ACHN (cell line): ENCODE data around the gene TSEN15.

Experiments
- DNase-seq: peaks from one replicate; pipeline ENCODE4 v3.0.0-alpha.2; 2015
- in situ Hi-C: cut with HindIII; loops from 2 replicates; pipeline ENCODE4 v1.10.0; 2017; ENCODE audit warnings: low sequenced_read_pairs, low pct_ligation_motif_present, low pct_unique_long_range_greater_than_20kb

TSEN15 gene

DNA sequence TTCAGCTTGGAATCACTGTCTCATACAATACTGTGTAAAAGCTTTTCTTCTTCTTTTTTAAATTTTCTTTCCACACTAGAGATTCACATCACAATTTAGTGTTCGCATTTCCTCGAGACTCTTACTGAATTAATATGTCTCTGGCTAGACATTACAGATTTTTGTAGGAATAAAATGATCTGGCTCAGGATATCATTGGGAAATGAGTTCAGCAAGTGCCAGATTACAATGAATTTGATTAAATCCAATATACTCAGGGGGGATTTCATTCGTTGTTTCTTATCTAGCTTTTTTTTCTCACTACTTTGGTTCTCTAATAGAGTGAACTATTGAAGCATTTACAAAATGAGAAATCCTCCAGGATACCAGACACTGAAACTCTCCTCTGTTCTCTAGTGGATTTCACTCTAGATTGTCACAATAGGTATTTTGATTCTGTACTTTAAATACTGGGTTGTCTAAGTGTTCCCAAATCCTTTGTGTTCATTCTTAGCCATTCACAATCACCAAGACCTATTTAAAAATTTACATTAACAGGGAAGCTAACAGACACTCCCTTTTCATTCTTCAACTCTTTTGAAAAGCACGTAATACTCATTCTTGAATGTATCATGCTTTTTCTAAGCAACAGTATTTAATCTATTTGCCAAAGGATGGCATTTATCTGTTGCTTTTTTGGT, 2.8 kb upstream of the TSEN15 start:
- DNase-seq: no peak
- in situ Hi-C loops: no loop called here

DNA sequence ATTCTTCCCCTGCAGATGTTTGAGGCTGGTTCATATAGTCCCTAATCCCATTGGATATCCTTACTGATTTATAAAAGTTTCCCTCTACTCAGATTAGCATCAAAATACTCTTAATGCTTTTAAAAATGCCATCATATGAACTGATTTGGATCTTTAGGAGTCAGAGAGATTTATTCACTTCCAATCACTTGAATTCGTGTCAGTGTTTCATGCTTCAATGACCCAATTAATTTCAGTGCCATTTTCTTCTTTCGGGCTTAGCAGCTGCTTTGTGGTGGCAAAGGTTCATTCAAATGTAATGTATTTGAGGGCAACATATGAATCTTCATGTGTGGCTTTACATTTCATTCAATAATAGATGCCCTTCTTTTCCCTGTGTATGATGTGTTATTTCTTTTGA, 2.2 kb upstream of the TSEN15 start:
- in situ Hi-C loops: no loop called here
- no peak for DNase-seq

DNA sequence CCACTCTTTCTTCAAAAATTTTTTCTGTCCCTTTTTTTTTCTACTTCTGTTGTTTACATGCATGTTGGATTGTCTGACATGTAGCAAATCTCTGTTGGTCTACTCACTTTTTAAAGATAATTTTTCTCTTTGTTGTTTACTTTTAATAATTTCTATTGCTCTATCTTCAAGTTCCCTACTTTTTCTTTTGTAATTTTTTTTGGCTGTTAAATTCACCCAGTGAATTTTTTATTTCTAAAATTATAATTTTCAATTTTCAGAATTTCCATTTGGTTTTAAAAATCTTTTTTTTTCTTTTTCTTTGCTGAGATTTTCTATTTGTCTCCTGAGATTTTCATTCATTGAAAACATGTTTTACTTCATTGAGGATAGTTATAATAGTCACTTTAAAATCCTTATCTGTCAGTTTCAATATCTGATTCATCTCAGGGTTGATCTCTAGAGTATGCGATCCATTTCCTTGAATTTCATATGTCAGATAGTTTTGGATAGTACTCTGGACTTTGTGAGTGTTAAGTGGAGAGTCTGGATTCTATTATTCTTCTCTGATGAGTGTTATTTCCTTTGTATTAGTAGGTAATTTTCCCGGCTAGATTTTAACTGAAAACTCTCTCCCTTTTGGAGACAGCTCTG, 1.6 kb upstream of the TSEN15 start:
- DNase-seq: no peak
- in situ Hi-C loops: no loop called here

DNA sequence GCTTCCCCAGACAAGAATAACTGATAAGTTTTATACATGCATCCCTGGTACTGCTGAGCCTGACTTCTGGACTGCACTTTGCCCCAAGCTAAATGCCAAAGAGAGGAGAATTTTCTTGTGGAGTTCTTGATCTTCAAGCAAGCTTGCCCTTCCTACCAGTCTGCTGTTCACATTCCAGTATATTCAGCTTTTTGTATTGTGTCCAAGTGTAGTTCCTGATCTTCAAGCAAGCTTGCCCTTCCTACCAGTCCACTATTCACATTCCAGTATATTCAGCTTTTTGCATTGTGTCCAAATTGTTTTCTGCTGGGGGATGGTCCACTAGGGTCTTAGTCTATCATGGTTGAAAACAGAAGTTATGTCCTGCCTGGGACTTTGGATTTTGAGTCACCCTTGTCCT, 894 bp upstream of the TSEN15 start:
- DNase-seq: peak; percentile 27
- in situ Hi-C loops: no loop called here

DNA sequence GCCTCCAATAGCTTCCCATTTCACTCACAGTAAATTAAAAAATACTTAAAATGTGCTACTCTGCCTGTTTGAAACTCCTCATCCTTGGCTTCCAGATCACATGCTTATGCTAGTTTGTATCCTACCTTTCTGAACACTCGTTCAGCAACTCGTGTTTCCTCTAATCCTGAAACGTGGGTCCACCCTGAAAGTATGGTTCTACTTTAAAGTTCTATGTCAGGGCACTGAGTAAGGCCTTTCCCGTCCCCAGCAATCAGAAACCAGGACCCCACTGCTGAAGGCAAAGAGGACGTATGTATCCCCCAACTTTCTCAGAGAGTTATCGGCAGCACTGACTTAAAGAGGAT, 419 bp upstream of the TSEN15 start:
- in situ Hi-C loops: no loop called here
- no peak for DNase-seq

DNA sequence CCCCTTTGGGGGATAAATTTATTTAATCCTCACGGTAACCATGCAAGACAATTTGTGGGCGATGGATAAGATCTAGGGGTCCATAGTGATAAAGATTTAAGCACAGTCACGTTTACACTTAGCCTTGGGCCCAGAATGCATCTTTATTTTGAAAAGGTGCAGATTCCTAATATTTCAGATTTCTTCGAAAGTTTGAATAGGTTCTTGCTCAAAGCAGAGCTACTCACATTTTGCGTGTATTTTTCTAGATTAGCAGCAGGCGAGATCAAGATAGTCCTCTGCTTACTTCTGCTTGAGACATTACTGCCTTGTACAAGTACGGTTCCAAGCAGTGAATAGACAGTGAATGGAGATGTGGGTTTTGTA, 647 bp downstream of the TSEN15 start:
- DNase-seq: peak; percentile 14
- in situ Hi-C loops: no loop called here

DNA sequence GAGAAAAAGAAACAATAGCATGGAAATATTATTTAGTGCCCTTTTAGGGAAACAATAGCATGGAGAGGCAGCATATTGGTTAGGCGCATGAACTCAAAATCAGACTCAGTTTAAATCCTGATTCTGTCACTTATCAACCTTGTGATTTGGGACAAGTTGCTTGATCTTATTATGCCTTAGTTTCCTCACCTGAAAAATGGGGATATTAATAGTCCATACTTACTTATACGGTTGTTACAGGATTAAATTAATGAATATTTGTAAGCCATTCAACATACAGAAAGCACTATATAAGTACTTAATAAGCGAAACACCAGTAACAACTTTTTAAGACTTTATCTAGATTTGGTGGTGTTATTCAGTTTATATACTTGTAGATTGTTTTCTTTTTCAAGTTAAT, 1.2 kb downstream of the TSEN15 start:
- no peak for DNase-seq
- in situ Hi-C loops: no loop called here

DNA sequence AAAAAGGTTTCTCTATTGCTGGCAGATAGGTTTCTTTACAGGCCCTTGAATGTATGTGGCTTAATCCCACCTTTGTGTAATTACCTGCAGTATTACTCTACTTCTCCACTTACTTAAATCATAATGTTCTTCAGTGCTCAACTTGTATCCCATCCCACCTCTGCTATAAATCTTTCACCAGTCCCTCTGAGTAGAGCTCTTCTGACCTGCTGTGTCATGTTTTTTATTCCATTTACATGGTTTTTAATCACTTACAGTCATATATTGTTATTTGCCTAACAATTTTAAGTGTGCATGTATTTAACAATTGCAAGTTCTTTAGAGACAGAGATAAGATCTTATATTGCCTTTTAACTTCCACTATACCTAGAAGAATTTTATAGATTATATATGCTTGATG, 2.4 kb downstream of the TSEN15 start:
- in situ Hi-C loops: no loop called here
- no peak for DNase-seq

DNA sequence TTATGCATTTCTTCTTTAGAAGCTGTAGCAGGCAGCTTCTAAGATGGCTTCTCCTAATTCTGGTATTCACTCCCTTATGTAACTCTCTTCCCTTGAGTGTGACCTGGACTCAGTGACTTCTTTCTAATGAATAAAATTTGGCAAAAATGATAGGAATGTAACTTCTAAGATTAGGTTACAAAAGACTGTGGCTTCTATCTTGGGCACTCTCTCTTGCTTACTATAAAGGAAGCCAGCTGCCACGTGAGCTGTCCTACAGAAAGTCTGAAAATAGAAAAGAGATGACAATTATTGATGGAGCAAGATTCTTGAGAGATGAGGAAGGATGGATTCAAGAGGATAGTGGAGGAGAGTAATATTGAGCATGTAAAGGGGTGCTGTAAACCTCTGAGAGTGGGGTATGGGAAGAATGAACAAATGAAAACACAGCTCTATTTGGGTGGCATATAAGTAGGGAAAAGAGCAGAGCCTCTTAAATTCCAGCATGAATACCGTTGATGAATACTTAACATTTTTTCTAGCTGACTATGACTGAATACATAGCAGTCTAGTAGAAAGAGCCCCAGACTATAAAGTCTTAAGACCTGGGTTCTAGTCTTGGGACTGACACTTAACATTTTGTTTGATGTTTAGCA, 5.5 kb downstream of the TSEN15 start:
- DNase-seq: peak; percentile 93
- in situ Hi-C loops: no loop called here

DNA sequence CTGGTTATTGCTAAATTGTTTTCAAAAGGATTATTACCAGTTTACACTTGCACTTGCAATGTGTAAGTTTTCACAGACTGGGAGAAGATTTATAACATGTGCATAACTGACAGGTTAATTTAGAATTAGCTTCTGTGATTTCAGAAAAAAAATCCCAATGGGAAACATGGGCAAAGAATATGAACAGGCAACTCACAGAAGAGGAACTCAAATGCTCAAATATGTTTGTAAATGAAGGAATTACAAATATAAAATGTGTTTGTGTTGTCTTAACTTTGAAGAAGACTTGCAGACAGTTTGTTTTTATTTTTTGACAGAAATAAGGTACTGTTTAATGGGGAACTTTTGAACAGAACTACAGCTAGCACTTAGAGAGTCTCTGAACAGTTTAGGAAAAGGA, 8.4 kb downstream of the TSEN15 start:
- no peak for DNase-seq
- in situ Hi-C loops: no loop called here

DNA sequence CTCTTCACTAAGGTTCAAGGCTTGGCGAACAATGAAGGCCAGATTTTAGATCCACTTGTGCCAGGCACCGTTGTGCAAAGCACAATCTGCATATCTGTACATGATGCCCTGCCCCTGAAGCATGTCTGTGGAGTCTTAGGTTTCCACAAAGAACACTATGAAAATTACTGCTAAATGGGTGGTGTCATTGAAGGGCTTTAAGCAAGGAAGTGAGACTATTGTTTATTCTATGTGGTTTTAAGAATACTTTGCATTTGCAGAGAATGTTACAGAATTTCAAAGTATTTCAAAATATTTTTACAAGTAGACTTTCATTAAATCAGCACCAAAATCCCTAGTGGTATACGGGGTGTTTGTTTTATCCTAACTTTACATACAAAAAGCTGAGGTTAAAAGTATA, 8.8 kb downstream of the TSEN15 start:
- in situ Hi-C loops: no loop called here
- DNase-seq: no peak

DNA sequence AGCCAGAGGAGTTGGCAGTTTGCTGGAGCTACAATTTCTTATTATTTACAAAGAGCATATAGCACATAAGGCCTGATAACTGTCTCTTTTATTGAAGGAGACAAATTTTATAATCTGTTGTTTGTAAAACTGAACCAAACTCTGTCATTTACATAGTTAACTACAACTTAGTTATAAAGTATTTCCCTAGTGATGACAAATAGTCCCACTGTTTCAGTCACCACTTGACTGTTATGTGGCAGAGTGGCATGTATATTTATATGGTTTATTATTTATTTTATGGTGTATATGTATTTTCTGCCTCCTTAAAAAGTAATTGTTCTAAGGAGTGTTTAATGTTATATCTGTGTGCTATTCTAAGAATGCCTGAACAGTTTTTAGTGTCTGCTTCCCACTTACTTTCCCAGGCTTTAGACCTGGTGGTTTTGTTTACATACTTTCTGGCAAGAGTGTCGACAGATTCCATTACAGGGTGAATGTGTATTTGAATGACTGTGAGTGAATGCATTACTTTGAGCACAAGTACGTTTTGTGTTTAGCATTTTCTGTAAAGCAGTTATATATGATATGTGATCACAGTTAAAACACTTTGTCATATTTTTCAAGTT, 10.0 kb downstream of the TSEN15 start:
- in situ Hi-C loops: no loop called here

DNA sequence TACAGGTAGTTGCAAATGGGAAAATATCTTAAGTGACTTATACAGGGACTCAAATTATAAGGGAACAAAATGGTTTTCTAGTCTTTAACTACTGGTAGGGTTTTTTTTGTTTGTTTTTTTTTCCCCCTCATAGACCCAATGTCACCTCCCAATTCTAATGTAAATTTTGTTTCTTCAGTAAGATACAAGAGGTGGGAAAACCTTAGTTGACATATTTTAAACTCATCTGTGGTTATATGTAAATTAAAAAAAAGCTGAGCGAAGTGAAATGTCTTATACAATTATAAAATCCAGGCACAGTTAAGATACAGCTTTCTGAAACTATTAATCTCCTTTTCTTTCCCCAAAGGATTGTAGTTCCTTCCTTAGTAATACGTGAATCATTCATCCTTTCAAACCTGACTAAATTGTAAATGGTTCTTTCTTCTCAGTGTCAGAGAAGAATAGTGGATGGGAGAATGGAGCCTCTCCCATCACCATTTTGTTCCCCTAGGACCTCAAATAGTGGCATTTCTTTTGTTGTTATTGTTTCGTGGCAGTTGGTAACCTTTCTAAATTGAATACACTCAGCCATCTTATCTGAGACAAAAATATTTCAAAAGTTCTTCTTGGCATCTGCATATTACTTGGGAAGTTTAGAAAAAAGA, 11.2 kb downstream of the TSEN15 start:
- in situ Hi-C loops: no loop called here
- no peak for DNase-seq

More for the DNA sequence above, 10.0 kb downstream of the TSEN15 start:
- DNase-seq: peak; percentile 16

DNA sequence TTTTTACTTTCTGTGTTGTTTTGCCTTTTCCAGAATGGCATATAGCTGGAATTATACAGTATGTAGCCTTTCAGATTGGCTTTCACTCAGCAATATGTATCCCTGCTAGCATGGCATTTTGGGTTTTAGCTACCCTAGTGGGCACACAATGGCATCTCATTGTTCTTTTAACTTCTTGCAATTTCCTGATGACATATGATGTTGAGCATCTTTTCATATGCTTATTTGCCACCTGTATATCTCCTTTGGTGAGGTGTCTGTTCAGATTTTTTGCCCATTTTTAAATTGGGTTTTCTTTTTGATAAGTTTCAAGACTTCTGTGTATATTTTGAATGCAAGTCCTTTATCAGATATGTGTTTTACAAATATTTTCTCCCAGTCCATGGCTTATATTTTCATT, 14.0 kb downstream of the TSEN15 start:
- in situ Hi-C loops: no loop called here
- no peak for DNase-seq

DNA sequence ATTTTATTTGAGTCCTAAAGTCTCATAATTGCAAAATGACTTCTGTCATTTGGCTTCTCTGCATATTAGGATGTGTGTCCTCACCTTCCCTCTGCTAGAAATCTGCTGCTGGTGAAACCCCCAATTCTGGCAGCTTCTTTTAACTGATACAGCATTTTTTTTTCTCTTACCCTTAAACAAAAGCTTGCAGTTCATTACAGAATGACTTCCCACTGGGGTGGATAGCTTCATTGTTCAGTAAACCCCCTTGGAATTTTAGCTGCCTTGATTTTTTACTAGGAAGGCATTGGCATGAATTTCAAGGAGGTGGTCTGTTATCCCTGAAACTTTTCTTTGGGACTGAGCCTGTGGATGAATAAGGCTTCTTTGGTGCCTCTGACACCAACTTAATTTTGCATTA, 16.8 kb downstream of the TSEN15 start:
- in situ Hi-C loops: no loop called here
- no peak for DNase-seq

DNA sequence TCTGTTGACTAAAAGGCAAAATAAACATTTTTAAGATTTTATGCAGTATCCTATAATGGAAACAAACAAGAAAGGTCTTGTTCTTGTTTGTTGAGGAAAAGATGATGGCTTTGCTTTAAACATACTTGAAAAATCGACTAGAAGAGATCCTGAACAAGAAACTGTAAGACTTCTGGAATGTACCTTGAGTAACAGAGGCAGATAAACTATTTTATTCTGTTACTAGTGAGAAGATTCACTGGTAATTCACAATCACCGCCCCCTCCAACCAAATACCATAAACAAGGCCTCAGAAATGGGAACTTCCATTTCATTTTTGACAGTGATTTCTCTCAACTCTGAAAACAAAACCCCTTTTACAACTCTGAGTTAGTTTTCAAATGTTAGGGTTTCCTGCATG, 18.1 kb downstream of the TSEN15 start:
- in situ Hi-C loops: no loop called here

DNA sequence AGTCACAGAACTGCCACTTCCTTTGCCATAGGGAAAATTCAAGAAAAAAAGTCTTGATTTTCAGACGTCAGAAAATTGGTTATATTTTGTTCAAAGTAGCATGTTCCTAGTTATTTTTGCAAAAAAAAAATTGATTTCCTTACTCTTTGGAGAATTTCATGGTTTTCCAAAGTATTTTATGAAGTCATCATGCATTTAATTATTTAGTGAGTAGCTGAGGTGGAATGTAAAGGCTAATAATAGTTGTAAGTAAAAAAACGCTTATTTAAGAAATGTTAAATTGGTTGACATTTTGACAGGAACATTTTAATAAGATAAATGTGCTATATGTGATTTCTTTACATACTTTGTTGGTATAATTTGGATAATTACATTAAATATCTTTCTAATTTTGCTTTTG, 20.8 kb downstream of the TSEN15 start:
- in situ Hi-C loops: no loop called here
- no peak for DNase-seq

More for the DNA sequence above, 18.1 kb downstream of the TSEN15 start:
- no peak for DNase-seq

DNA sequence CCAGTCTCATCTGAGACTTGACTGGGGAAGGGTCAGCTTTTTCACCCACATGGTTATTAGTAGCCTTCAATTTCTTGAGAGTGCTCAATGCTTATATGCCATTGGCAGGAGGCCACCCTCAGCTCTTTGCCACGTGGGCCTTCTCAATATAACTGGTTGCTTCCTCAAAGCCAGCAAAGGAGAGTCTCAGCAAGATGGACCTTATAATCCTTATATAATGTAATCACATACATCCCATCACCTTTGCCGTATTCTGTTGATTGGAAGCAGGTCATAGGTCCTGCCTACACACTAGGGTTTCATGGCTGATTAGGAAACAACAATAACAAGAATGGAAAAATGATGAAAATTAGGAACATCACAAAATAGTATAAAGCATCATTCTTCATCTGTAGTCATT, 22.9 kb downstream of the TSEN15 start:
- in situ Hi-C loops: no loop called here

More for the DNA sequence above, 22.9 kb downstream of the TSEN15 start:
- DNase-seq: no peak
